GM20431 (cell line): ENCODE measurements around the gene CHD1.
"Not testable (repeated sequence)": the region's sequence is repeated elsewhere in the genome, so short reads cannot be mapped to it uniquely, and the experiment has no call there.

Experiments
- in situ Hi-C: fragments of 300-500 bp; cut with MseI, MboI; formaldehyde crosslinking; loops from one replicate; pipeline ENCODE4 v1.15.0; 2020; ENCODE audit warnings: low sequenced_read_pairs; ENCODE audit not compliant: unreplicated experiment

CHD1 gene

DNA sequence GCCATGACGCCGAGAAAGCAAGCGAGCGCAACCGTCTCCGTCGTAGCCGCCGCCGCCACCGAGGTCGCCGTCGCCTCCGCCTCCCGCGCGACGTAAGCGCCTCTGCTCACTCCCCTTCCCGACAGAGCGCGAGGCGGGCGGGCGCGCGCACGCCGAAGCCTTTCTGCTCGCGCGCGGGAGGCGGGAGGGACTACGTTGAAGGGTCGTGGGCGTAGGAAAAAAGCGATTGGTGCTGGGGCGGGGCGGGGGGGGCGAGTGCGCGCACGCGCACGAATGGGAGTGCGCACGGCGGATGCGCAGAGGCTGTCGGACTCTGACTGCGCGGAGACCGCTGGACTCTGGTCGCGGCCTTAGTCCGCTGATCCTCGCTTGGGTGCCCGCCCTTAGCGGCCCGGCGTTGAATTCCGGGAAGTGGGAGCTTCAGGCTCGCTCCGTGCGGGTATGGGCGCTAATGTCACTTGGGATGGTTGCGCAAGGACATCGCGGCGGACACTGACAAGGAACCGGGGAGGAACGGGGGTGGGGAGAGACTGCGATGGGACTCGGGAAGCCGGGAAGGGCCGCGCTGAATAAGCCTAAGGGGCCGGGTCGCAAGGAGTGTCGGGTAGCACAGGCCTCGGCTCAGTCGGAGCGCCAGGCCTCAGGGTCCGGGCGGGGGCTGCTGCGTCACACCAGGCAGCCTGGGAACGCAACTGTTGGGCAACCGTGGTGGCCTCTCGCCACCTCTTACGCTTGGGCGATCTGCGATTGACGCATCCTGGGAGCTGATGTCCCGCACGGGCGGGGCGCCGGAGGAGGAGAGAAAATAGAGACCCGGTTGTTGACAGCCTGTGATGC lies at the start of gene CHD1:
TSS of gene CHD1 (minus strand) at position 135 of the 837 bp plus-strand sequence. CDS start 2,621 bp downstream, outside the sequence.
- in situ Hi-C loops = no loop called here

DNA sequence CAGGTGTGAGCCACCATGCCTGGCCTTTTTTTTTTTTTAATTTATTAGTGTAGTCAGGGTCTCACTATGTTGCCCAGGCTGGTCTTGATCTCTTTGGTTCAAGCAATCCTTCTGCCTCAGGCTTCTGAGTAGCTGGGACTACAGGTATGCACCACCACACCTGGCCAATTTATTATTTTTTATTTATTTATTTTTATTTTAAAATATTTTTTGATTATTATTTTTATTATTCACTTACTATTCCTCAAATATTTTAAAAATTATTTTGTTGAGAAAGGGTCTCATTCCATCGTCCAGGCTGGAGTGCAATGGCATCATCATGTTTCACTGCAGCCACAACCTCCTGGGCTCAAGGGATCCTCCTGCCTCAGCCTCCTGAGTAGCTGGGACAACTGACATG lies 49.7 kb upstream of the CHD1 start:
- in situ Hi-C loops = no loop called here

DNA sequence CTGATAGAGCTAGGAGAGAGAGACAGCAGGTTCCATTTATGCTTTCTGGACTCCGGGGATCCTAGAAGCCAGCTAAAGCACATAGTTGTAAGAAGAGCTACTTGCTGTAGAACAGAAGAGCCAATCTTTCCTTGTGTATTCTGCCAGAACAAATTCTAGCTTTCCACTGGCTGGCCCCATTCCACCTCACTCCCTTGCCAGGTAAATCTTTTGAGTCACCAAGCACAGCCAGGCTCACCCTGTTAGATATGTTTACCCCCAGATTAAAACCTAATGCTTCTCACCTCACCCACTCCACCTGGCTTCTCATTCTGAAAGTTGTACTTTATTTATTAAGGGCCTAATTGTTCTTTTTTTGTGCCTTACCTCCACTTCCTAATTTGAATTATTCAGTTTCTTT lies 48.9 kb upstream of the CHD1 start:
- in situ Hi-C loops = no loop called here

GRCh38 chr5:98975682-98976407 lies 47.0 kb upstream of the CHD1 start:
- in situ Hi-C loops = no loop called here

DNA sequence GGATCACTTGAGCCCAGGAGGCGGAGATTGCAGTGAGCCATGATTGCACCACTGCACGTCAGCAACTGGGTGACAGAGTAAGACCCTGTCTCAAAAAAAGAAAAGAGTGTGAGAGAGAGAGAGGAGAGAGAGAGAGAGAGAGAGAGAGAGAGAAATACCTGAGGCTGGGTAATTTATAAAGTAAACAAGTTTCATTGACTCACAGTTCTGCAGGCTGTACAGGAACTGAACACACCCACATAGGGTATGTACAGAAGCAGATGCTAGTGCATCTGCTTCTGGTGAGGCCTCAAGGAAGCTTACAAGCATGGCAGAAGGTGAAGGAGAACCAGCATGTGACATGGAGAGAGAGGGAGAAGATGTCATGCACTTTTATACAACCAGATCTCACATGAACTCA lies 46.4 kb upstream of the CHD1 start:
- in situ Hi-C loops = no loop called here

DNA sequence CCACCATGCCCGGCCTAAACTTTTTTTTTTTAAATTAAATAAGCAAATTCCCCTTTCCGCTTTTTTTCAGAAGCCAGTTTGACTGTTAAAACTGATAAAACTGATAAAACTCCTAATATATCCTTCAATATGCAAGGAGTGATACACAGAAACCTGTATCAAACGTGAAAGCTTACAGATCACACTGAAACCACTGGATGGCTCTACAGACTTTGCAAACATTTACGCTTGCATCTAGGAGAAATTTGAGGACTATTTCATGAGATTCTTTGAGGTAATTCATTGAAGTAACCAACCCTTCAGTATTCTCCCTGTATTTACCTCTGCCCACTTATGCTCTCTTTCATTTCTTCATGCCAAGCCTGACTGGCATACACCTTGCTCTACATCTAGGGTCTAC lies 40.6 kb upstream of the CHD1 start:
- in situ Hi-C loops = no loop called here

- in situ Hi-C loops = no loop called here
Measured at GRCh38 chr5:98968056-98968564, 39.3 kb upstream of the CHD1 start.

DNA sequence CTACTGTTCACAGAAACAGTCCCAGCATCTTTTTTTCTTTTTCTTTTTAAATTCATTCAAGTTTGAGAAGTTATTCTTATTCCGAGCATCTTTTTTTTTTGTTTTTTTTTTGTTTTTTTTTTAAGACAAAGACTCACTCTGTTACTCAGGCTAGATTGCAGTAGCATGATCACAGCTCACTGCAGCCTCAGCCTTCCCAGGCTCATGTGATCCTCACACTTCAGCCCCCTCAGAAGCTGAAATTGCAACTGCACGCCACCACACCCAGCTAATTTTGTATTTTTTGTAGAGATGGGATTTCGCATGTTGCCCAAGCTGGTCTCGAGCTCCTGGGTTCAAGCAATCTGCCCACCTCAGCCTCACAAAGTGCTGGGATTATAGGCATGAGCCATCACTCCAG lies 36.4 kb upstream of the CHD1 start:
- in situ Hi-C loops = no loop called here

DNA sequence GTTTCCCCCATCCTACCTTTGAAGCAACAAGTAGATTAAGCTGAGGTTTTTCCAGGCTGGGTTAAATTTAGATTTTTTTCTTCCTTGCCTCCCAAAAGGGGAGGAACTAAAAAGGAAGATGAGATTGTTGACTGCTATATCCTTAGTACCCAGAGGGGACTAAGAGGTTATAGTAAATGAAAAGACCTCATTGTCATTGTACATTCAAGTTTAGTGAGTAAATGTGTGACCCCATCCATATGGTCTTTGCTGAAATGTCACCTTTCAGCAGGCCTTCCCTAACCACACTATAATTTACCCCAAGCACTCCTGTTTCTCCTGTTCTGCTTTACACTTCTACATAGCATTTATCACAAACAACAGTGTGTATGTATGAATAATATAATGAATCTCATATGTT lies 35.8 kb upstream of the CHD1 start:
- in situ Hi-C loops = no loop called here

DNA sequence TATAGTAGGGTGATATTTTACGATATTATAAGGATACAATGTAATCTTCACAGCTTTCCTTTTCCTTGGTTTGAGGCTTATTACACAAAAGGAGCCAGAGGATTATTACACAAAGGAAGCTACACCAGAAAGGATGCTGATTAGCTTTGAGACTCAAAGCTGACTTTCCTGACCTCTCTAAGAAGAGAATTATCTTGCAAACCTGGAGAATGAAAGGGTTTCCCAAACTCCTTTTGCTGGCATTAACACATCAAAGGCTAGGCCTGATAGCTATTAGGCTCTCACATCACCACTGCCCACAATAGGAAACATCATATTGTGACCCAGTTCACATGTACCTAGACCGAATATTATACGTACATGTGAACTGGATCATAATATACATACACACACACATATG lies 34.2 kb upstream of the CHD1 start:
- in situ Hi-C loops = no loop called here

GRCh38 chr5:98962587-98962986 lies 33.8 kb upstream of the CHD1 start:
- in situ Hi-C loops = no loop called here

DNA sequence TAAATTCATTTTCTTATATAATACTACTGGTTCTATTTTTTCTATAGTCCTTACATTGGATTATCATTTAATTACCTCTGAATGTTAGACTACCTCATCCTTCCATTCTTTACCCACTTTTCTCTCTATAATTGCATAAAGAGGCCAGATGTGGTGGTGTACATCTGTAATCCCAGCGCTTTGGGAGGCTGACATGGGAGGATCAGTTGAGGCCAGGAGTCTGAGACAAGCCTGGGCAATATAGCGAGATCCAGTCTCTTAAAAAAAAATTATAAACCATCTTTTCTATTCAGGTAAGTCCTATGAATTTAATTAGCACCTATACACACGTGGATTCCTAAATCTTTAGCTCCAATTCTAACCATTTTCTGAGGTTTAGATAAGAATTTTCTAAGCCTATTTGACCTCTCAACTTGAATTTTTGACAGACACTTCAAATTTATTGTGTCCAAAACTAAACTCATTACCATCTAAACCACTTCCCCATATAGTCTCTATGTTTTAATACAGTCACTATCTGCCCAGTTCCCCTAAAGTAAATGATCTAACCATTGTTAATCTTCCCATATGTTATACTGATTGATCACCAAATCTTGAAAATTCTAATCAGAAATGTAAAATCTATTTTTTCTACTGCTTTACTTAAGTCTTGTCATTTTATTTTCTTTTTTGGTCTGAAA lies 33.0 kb upstream of the CHD1 start:
- in situ Hi-C loops = no loop called here

GRCh38 chr5:98957307-98957706 lies 28.5 kb upstream of the CHD1 start:
- in situ Hi-C loops = no loop called here

DNA sequence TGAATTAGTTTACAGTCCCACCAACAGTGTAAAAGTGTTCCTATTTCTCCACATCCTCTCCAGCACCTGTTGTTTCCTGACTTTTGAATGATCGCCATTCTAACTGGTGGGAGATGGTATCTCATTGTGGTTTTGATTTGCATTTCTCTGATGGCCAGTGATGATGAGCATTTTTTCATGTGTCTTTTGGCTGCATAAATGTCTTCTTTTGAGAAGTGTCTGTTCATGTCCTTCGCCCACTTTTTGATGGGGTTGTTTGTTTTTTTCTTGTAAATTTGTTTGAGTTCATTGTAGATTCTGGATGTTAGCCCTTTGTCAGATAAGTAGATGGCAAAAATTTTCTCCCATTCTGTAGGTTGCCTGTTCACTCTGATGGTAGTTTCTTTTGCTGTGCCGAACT lies 27.1 kb upstream of the CHD1 start:
- in situ Hi-C loops = not testable (repeated sequence)

GRCh38 chr5:98955471-98955870 lies 26.7 kb upstream of the CHD1 start:
- in situ Hi-C loops = not testable (repeated sequence)

DNA sequence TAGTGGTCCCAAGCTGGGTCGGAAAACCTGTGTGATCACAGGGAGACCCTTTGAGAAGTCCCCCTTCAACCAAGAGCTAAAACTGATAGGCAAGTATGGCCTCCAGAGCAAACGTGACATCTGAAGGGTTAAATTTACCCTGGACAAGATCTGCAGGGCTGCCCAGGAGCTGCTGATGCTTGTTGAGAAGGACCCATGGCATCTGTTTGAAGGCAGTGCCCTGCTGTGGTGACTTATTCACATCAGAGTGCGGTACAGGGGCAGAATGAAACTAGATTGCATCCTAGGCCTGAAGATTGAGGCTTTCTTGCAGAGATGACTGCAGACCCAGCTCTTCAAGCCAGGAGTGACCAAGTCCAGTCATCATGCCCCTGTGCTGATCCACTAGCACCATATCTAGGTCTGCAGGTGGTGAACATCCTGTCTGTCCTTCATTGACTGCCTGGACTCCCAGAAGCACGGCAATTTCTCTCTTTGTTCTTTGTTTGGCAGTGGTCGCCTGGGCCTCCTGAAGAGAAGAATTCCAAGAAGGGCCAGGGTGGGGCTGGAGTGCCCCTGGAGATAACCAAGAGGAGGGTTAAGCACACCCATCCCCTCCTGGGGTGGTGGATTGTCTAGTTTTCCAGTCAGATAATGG lies 25.7 kb upstream of the CHD1 start:
- in situ Hi-C loops = no loop called here

DNA sequence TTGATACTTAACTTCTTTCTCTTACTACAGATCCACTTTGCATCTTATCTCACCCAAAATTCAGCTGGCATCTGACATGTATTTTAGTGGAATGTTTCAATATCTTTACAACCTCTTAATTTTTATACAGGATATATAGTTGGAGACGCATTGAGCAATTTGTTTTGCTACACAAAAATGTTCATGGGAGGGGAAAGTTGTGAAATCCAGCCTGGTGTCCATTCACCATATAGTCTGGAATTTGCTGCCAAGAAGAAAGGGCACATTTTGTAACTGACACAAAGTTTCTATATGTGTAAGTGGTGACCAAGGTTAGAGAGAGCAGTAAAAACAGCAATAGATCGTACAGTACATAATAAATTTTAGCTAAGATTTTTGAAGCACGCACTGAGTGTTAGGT lies 14.0 kb upstream of the CHD1 start:
- in situ Hi-C loops = no loop called here

- in situ Hi-C loops = no loop called here
Measured at GRCh38 chr5:98941131-98941883, 12.5 kb upstream of the CHD1 start.

GRCh38 chr5:98940581-98940980 lies 11.8 kb upstream of the CHD1 start:
- in situ Hi-C loops = no loop called here

DNA sequence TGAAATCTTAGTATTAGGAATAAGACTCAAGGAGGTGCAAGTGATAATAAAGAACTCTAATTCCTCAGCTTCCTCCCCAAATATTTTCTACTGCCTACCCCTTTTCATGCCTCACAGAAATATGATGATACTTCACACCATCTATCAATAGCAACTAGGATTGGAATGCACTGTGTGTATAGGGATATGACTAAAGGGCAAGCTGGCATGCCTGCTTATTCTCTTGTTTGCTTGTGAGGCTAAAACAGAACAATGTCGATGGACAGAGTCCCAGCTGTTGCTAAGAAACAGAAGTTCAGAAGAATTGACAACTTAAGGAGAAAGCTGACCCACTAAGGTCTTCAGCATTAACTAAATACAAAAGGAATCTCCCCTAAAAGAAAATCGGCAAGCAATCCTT lies 9.7 kb upstream of the CHD1 start:
- in situ Hi-C loops = no loop called here
